ENCODE measurements around the gene GFY. TPM values are rescaled to one million over a fixed set of nuclear protein-coding genes. Genes with fewer than 3 reads are reported as not detected.

The GFY gene
- total and polyA plus RNA-seq, 9 of the 15 experiments (the other 6 are each of a cell fraction or from before 2014, with no cell fraction given): 0.06 to 0.40 (median 0.19) TPM; not detected in 3

- 0 out of 2 replicates have a peak, but pooled peaks have one; percentile 44 for TF ChIP-seq ZNF76 (CRISPR knock-in tag; IDR thresholded peaks at IDR 0.05; ENCODE audit: borderline replicate concordance)
- no peak for TF ChIP-seq TCF7L2 (IDR thresholded peaks at IDR 0.05; ENCODE audit: low read depth, low read length)
- no peak for TF ChIP-seq BDP1 (IDR thresholded peaks at IDR 0.05; ENCODE audit: insufficient read depth, insufficient read length)
- no peak for TF ChIP-seq KLF13 (tag; IDR thresholded peaks at IDR 0.05; ENCODE audit: borderline replicate concordance, low read depth)
- no peak for TF ChIP-seq ZNF263 (CRISPR knock-in tag; IDR thresholded peaks at IDR 0.05; ENCODE audit: borderline replicate concordance)
- TF ChIP-seq PCBP2 (IDR thresholded peaks at IDR 0.05; ENCODE audit: low read depth, low read length, poor library complexity, severe bottlenecking): no peak
- no peak for TF ChIP-seq RBM39 (optimal IDR thresholded peaks at IDR 0.05; ENCODE audit: low read depth, low read length)
Measured at GRCh38 chr19:49408816-49409440, 16.3 kb upstream of the GFY start (continued).

GRCh38 chr19:49409441-49410029 is 15.7 kb upstream of the GFY start:
- peak overlapping the region; percentile 54 for H3K27ac ChIP-seq (ENCODE audit: extremely low read depth, low read depth, low read length)
- POLR2A ChIA-PET: interaction anchor here (1.1 to 2.1 kb wide), 3 partner anchors 9 to 34 kb away, joined by 4 to 14 read pairs (median 5); partner anchors contain the start of gene GFY
- peak overlapping the region; percentile 35 to 75; a peak in 3 of 4 replicates for H3K9ac ChIP-seq (ENCODE audit: insufficient read depth in 1 of 2, low read depth in 2 of 2, low read length in 2 of 2)
- no peaks in the 10 kb centered on the region for H3K9me3 ChIP-seq (replicated peaks; ENCODE audit: control insufficient read depth, insufficient read depth, low read depth, low read length)
- no peaks in the 10 kb centered on the region for H3K36me3 ChIP-seq (ENCODE audit: control insufficient read depth, insufficient read depth, low read length)
- FAIRE-seq (peak; percentile 86), DNase-seq (ENCODE audit: extremely low read depth in 1 of 4, low spot score in 3 of 4) (peak in 1 of 4 experiments; percentile 57), ATAC-seq (peak; percentile 66)
- no peaks in the 10 kb centered on the region for H3K27me3 ChIP-seq (ENCODE audit: control insufficient read depth in 2 of 2, insufficient read depth in 2 of 2, low read length in 2 of 2)
- no TSS peak for BruUV-seq (replicated peaks)
- H3K9me1 ChIP-seq (ENCODE audit: control insufficient read depth, insufficient read depth, low read length): no peaks in the 10 kb centered on the region
- H3K4me1 ChIP-seq (replicated peaks in 1 of 2; ENCODE audit: control insufficient read depth in 2 of 2, insufficient read depth in 2 of 2, low read length in 2 of 2): peaks cover 26 to 40% of the 10 kb centered on the region in 2 experiments
- intact Hi-C loops (cut with micrococcal nuclease): no loop called here
- H3K79me2 ChIP-seq (ENCODE audit: control insufficient read depth, insufficient read depth, low read length): no peaks in the 10 kb centered on the region
- WGBS (ENCODE audit: insufficient coverage, low coverage, missing lambda C conversion rate): 35% methylated on average over 5 of the region's 5 CpGs
- H3K4me2 ChIP-seq (ENCODE audit: insufficient read depth, low read length): peak overlapping the region; percentile 33
- H3K4me3 ChIP-seq: no peak overlapping the region
- peak overlapping the region; percentile 78 for H2AFZ ChIP-seq (ENCODE audit: low read depth, low read length)
- no peaks in the 10 kb centered on the region for H4K20me1 ChIP-seq (replicated peaks; ENCODE audit: control insufficient read depth, insufficient read depth, low read length)
- in situ Hi-C loops (cut with MboI): no loop called here
- CTCF ChIA-PET (ENCODE audit: low intra/inter-chr PET ratio): no interaction called here
- TF ChIP-seq ASH1L (IDR thresholded peaks at IDR 0.05; ENCODE audit: borderline replicate concordance, low read depth, partially characterized antibody): peak; percentile 22
- TF ChIP-seq MAZ (CRISPR knock-in tag; conservative IDR thresholded peaks at IDR 0.05 in 1 of 2, IDR thresholded peaks at IDR 0.05 in 1 of 2): no peak
- TF ChIP-seq GATA2 (CRISPR knock-in tag; IDR thresholded peaks at IDR 0.05): no peak
- no peak for TF ChIP-seq SMAD2 (IDR thresholded peaks at IDR 0.05; ENCODE audit: low read depth, low read length)
- no peak for TF ChIP-seq HNRNPL (IDR thresholded peaks at IDR 0.05; ENCODE audit: low read depth, low read length)
- TF ChIP-seq CUX1 (CRISPR knock-in tag; IDR thresholded peaks at IDR 0.05): no peak
- peak; percentile 74 for TF ChIP-seq SMAD4 (CRISPR knock-in tag; conservative IDR thresholded peaks at IDR 0.05)
